Breast epithelium (tissue), 4 donors: ENCODE measurements around the gene EHMT1. TPM values are rescaled to one million over a fixed set of nuclear protein-coding genes. Genes with fewer than 3 reads are reported as not detected.

ENCODE experiments used
- DNase-seq, 2 donors: peaks; one replicate each; pipeline ENCODE4 v3.0.0-alpha.2; 2019; ENCODE audit warnings: low spot score in 2 of 2
- H3K27ac ChIP-seq, 2 donors: fragments of 200-600 bp; sonication (generic) in 1 of 2; one replicate each; pipeline ENCODE4 v1.5.1; 2016 to 2019; ENCODE audit warnings: mild to moderate bottlenecking in 1 of 2
- H3K27me3 ChIP-seq, 2 donors: fragments of 200-600 bp; sonication (generic) in 1 of 2; one replicate each; pipeline versions ENCODE4 v1.5.1 to v1.6.0; 2017 to 2019; ENCODE audit warnings: control low read depth in 1 of 2, mild to moderate bottlenecking in 1 of 2
- H3K36me3 ChIP-seq: fragments of 200-600 bp; one replicate; pipeline ENCODE4 v1.5.1; 2019
- H3K4me1 ChIP-seq, 2 donors: fragments of 200-600 bp; sonication (generic); one replicate each; pipeline ENCODE4 v1.5.1; 2016 to 2019; ENCODE audit warnings: control low read depth in 1 of 2
- H3K4me3 ChIP-seq, 3 donors: fragments of 200-600 bp; sonication (generic); 1 replicate in 2 of 3; 2 replicates in 1 of 3; pipeline ENCODE4 v1.5.1; 2016 to 2019; ENCODE audit warnings: mild to moderate bottlenecking in 3 of 3, moderate library complexity in 2 of 3
- H3K9me3 ChIP-seq, 2 donors: fragments of 200-600 bp; sonication (generic) in 1 of 2; one replicate each; pipeline ENCODE4 v1.5.1; 2016 to 2019; ENCODE audit warnings: control low read depth in 1 of 2
- POLR2A ChIP-seq: fragments of 450-650 bp; IDR thresholded peaks from one replicate; pipeline ENCODE4 v1.6.1; 2016; ENCODE audit warnings: antibody characterized with exemption, mild to moderate bottlenecking, moderate library complexity
- POLR2AphosphoS5 ChIP-seq, 3 donors: sonication (generic); formaldehyde crosslinking; IDR thresholded peaks; one replicate each; pipeline ENCODE4 v1.6.1; 2017; ENCODE audit warnings: antibody characterized with exemption in 3 of 3
- intact Hi-C: fragments of 100-400 bp; cut with DNase I; formaldehyde crosslinking; loops from one replicate; pipeline ENCODE4 v1.15.1; 2023; ENCODE audit warnings: low total_unique reads
- total RNA-seq, 3 donors: library from RNA; depleted of rRNA; stranded (reverse); fragments of >200 nt; gene quantifications; one replicate each; pipeline ENCODE4 v1.1.0, GENCODE V29; 2016
- TF ChIP-seq, protein P1 (sequence below), 3 donors: fragments of 450-650 bp; IDR thresholded peaks; one replicate each; pipeline ENCODE4 v1.5.1; 2016 to 2017; ENCODE audit warnings: antibody characterized with exemption in 3 of 3, mild to moderate bottlenecking in 3 of 3, moderate library complexity in 3 of 3

EHMT1 gene
- total RNA-seq, 3 donors from 2014 or later = 63.7 to 113 (median 91.2) TPM

DNA sequence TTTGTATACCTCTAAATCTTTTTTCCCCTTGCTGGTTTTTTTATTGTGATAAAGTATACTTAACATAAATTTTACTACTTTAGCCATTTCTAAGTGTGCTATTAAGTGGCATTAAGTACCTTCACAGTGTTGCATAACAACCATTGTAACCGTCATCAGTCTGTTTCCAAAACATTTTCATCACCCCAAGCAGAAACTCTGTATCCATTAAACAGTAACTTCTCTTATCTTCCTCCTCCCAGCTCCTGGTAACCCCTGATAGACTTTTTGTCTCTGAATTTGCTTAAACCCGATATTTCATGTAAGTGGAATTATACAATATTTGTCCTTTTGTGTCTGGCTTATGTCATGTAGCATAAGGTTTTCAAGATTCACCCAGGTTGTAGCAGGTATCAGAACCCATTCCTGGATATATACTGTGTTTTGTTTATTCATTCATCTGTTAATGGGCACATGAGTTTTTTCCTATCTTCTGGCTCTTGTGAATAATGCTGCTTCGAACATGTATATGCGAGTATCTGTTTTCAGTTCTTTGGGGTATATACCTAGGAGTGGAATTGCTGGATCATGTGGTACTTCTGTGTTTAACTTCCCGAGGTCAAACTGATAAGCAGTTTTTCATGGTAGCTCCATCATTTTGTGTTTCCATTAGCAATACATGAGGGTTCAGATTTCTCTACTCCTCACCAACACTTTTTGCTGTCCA lies 66.4 kb downstream of the EHMT1 start:
- Histone ChIP-seq H3K4me3 (no peak overlapping the region), H3K27ac (no peak overlapping the region), H3K4me1 (peaks cover 0 to 2% of the 10 kb centered on the region in 2 donors), H3K9me3 (no peaks in the 10 kb centered on the region), H3K36me3 (no peaks in the 10 kb centered on the region), H3K27me3 (no peaks in the 10 kb centered on the region)
- no peak for TF ChIP-seq POLR2AphosphoS5 (IDR thresholded peaks at IDR 0.05)
- TF ChIP-seq POLR2A = no peak
- TF ChIP-seq, protein P1, sequence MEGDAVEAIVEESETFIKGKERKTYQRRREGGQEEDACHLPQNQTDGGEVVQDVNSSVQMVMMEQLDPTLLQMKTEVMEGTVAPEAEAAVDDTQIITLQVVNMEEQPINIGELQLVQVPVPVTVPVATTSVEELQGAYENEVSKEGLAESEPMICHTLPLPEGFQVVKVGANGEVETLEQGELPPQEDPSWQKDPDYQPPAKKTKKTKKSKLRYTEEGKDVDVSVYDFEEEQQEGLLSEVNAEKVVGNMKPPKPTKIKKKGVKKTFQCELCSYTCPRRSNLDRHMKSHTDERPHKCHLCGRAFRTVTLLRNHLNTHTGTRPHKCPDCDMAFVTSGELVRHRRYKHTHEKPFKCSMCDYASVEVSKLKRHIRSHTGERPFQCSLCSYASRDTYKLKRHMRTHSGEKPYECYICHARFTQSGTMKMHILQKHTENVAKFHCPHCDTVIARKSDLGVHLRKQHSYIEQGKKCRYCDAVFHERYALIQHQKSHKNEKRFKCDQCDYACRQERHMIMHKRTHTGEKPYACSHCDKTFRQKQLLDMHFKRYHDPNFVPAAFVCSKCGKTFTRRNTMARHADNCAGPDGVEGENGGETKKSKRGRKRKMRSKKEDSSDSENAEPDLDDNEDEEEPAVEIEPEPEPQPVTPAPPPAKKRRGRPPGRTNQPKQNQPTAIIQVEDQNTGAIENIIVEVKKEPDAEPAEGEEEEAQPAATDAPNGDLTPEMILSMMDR (IDR thresholded peaks at IDR 0.05) = no peak
- DNase-seq = no peak
- intact Hi-C loops = no loop called here

DNA sequence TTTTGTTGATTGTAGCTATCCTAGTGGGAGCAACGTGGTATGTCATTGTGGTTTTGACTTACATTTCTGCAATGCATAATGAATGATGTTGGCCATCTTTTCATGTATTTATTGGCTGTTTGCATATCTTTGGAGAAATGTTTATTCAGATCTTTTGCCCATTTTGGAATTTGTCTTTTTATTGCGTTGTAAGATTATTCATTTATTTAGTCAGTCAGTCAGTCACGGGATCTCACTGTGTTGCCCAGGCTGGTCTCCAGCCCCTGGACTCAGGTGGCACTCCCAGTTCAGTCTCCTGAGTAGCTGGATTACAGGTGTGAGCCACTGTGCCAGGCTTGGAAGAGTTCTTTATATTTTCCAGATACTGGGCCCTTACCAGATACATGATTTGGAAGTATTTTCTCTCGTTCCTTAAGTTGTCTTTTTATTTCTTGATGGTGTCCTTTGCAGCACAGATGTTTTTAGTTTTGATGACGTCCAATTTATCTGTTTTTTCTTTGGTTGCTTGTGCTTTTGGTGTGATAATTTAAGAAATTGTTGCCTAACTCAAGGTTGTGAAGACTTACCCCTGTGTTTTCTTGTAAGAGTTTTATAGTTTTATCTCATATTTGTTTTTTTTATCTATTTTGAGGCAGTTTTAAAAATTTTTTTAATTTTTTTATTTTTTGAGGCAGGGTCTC lies 67.1 kb downstream of the EHMT1 start:
- intact Hi-C loops = no loop called here
- DNase-seq = no peak
- no peak overlapping the region for H3K4me3 ChIP-seq
- no peak for TF ChIP-seq POLR2A
- TF ChIP-seq, protein P1 (IDR thresholded peaks at IDR 0.05) = no peak
- no peak for TF ChIP-seq POLR2AphosphoS5 (IDR thresholded peaks at IDR 0.05)
- H3K4me1 ChIP-seq = peaks cover 0 to 2% of the 10 kb centered on the region in 2 donors
- H3K27me3 ChIP-seq = no peaks in the 10 kb centered on the region
- no peaks in the 10 kb centered on the region for H3K9me3 ChIP-seq
- no peaks in the 10 kb centered on the region for H3K36me3 ChIP-seq
- H3K27ac ChIP-seq = no peak overlapping the region

DNA sequence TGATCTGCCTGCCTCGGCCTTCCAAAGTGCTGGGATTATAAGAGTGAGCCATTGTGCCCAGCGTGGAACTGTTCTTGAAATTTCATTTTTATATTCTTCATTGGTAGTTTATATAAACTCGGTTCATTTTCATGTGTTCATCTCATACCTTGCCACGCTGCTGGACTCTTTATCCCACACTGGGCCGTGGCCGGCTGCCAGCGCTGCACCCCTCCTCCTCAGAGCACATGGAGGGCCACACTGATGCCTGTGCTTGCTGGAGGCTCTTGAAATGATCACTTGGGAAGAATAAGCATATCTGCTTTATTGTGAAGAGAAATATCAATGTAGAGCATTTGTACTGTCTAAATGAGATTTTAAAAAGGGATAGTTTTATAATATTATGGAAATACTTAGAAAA lies 69.5 kb downstream of the EHMT1 start:
- TF ChIP-seq POLR2A (no peak), POLR2AphosphoS5 (IDR thresholded peaks at IDR 0.05) (no peak)
- TF ChIP-seq, protein P1 (IDR thresholded peaks at IDR 0.05) = no peak
- no peak overlapping the region for H3K27ac ChIP-seq
- no peaks in the 10 kb centered on the region for H3K27me3 ChIP-seq
- H3K36me3 ChIP-seq = no peaks in the 10 kb centered on the region
- no peaks in the 10 kb centered on the region for H3K4me1 ChIP-seq
- no peaks in the 10 kb centered on the region for H3K9me3 ChIP-seq
- no peak overlapping the region for H3K4me3 ChIP-seq
- intact Hi-C loops = no loop called here
- no peak for DNase-seq

DNA sequence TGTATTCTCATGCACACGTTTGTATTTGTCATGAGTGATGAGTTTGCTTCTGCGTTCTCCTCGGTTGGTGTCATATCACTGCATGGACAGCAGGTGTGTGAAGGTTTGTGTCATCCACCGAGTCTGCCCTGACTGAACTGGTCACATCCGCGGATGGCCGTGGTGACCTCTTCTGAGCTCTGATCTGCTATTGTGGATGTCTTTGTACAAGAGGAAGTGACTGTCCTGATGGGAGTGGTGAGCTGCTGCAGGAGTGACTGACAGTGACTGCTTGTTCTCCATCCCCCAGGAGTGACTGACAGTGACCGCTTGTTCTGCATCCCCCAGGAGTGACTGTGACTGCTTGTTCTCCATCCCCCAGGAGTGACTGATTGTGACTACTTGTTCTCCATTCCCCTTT lies 69.9 kb downstream of the EHMT1 start:
- Histone ChIP-seq H3K27me3 (no peaks in the 10 kb centered on the region), H3K36me3 (no peaks in the 10 kb centered on the region), H3K9me3 (no peaks in the 10 kb centered on the region), H3K27ac (no peak overlapping the region), H3K4me1 (no peaks in the 10 kb centered on the region), H3K4me3 (no peak overlapping the region)
- no peak for DNase-seq
- intact Hi-C loops = no loop called here
- TF ChIP-seq POLR2AphosphoS5 (IDR thresholded peaks at IDR 0.05) (no peak), POLR2A (no peak)
- TF ChIP-seq, protein P1 (IDR thresholded peaks at IDR 0.05) = no peak
